Measurements from ENCODE around the gene CD248.
A peak's percentile ranks its signal among the peaks of the same experiment; 100 is the strongest.
"Not testable (repeated sequence)": the region's sequence is repeated elsewhere in the genome, so short reads cannot be mapped to it uniquely, and the experiment has no call there.

CD248 gene, protein sequence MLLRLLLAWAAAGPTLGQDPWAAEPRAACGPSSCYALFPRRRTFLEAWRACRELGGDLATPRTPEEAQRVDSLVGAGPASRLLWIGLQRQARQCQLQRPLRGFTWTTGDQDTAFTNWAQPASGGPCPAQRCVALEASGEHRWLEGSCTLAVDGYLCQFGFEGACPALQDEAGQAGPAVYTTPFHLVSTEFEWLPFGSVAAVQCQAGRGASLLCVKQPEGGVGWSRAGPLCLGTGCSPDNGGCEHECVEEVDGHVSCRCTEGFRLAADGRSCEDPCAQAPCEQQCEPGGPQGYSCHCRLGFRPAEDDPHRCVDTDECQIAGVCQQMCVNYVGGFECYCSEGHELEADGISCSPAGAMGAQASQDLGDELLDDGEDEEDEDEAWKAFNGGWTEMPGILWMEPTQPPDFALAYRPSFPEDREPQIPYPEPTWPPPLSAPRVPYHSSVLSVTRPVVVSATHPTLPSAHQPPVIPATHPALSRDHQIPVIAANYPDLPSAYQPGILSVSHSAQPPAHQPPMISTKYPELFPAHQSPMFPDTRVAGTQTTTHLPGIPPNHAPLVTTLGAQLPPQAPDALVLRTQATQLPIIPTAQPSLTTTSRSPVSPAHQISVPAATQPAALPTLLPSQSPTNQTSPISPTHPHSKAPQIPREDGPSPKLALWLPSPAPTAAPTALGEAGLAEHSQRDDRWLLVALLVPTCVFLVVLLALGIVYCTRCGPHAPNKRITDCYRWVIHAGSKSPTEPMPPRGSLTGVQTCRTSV
- total RNA-seq = 0 to 0.23 (median 0.14) reads per million in 4 donors

DNA sequence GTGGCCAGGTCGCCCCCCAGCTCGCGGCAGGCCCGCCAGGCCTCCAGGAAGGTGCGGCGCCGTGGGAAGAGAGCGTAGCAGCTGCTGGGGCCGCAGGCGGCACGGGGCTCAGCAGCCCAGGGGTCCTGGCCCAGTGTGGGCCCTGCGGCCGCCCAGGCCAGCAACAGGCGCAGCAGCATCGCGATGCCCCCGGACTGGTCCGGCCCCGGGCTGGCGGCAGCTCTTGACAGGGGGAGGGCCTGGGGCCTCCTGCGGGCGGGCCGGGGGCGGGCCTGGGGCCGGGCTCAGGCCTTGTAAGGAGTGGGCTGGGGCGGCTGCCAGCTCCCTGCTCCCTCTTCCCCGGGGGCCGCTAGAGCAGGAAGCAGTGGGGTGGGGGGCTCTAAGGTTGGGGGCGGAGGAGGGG, at the start of gene CD248:
TSS of gene CD248 (minus strand) at position 196 of the 403 bp plus-strand sequence. CDS start at position 179, 17 bp downstream.
- no peak for DNase-seq

DNA sequence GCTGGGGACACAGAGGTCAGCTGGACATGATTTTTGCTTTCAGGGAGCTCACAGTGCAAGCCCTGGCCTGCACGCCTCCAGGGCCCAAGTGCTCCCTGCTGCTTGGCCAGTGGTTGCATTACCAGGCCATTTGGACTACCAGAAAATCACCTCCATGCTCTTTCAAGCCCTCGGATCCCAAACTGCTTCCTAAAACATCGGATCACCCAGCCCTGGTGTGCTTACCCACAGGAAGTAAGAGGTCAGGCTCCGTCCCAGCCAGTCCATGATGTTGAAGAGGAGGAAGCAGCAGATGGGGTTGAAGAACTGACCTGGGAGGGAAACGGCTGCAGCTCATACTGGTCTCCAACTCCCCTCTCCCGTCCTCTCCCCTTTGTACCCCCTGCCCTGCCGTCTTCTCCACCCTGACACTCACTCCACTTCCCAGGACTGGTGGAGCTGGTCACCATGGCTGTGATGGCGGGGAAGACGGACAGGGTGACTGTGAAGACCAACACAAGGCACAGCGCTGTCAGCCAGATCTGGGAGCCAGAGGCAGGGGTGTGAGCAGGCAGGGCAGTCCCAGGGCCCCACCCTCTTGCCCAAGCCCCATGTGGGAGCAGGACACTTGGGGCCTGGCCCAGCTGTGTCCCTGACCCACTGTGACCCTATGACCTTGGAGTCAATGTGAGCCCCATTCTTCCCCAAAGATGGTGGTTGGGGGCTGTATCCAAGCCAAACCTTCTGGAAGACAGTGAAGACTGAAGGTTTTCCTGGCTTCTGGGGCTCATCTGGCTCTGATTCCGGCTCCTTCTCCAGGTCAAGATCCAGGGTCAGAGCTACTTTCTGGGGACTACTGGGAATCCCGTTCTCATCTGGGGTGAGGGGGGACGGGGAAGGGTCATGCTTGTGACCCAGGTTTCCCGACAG, 49.1 kb upstream of the CD248 start:
- DNase-seq = no peak

DNA sequence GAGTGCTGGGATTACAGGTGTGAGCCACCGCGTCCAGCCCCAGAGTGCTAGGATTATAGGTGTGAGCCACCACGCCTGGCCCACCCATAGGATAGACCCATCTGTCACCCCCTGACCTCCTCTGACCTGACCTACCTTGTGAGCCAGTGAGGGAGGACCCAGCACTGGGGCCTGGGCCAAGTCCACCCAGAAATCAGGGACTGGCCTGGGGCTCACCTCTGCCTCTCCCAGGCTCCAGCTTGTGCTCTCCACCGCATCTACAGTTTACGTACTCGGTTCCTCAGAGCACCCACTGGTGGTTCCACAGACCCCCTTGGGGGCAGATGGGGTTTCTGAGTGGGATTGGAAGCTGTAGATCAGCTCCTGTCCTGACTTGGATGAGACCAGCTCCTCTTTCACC, 48.3 kb upstream of the CD248 start:
- DNase-seq = no peak

DNA sequence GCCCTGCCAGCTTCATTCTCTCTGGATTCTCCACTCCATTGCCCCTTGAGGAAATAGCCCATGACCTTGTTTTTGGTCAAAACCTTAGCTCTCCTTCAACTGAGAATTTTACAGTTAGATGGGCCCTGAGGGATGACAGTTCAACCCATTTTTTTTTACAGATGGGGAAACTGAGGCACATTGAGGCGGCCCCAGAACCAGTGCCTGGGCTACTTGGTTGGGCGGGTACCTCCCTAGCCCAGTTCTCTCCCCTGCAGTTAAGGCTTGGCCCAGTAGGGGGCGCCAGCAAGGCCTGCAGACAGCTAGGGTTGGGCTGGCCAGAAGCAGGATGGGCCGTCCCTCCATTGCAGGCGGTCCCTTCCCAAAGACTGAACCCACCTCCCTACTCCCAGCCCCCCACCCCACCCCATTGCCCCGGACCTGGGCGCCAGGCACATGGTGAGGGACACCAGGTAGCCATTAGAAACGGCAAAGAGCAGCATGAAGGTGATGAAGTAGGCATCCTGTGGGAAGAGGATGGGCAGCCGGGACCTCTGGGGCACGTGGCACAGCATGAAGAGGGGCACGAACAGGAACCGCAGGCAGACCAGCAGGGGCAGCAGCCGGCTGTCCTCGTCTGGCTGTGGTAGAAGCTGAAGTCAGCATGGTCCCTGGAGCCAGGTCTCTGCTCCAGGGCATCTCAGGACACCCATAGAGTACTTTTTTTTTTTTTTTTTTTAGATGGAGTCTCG, 47.1 kb upstream of the CD248 start:
- DNase-seq = peak in 4 of 5 donors; percentile 44 to 64 (median 52)

DNA sequence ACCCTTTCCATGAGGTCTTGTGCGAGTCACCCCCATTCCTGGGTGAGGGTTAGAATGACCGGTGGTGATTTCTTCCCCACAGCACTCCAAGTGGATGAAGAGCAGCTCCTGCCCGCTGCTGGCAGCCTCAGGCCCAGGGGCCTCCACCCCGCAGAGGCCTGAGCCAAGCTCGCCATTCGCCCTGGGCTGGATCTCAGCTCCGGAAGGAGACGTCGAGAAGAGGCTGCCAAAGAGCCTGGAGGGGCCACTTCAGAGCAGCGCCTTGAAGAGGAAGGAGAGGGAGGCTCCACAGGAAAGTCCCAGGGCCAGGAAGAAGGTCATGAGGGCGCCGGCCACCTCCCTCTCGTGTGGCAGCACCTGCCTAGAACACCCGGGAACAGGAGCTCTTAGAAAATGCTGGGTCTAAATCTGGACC, 46.4 kb upstream of the CD248 start:
- no peak for DNase-seq

DNA sequence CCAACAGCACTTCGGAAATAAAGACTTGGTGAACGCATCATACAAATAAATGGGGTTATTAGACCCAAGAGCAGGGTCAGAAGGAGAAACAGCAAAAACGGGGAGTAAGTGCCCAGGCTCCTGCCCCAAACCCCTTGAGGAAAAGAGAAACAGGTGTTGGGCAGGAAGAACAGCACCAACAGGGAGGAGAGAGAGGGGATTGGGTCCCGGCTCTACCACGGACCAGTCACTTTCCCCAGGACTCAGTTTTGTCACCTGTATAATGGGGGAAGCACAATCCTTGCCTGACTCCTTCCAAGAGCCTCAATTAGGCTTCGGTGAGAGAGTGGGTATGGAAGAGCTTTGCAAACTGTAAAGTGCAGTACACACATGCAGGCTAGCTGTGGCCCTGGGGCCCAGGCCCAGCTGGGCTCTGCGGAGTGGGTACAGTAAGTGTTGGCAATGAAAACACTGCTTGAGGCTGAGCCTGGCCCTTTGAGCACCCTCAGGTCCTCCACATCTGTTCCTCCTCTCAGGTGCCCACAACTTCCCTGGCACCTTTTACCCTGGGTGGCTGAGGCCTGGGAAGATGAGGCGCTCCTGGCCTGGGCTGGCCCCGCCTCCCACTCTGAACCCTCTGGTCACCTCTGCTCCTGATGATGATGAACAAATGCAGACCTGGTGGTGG, 45.8 kb upstream of the CD248 start:
- DNase-seq = no peak

DNA sequence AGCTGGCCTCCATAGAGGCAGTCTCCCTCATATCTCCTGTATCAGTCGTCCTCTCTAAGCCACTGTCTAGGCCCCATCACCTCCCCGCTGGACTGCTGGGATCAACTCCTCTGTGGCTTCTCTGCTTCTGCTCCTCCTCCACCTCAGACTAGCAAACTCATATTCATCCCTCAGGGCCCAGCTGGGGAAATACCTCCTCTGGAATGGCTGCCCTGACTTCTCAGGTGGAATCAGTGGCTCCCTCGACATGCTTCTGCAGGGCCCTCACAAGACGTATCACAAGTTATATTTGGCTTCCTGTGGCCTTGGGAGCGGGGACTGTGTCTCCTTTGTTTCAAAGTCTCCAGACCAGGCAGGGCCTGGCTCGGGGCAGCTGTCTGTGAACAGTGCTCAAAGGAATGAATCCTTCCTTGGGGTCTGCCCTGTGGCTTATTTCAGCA, 44.7 kb upstream of the CD248 start:
- DNase-seq = no peak

DNA sequence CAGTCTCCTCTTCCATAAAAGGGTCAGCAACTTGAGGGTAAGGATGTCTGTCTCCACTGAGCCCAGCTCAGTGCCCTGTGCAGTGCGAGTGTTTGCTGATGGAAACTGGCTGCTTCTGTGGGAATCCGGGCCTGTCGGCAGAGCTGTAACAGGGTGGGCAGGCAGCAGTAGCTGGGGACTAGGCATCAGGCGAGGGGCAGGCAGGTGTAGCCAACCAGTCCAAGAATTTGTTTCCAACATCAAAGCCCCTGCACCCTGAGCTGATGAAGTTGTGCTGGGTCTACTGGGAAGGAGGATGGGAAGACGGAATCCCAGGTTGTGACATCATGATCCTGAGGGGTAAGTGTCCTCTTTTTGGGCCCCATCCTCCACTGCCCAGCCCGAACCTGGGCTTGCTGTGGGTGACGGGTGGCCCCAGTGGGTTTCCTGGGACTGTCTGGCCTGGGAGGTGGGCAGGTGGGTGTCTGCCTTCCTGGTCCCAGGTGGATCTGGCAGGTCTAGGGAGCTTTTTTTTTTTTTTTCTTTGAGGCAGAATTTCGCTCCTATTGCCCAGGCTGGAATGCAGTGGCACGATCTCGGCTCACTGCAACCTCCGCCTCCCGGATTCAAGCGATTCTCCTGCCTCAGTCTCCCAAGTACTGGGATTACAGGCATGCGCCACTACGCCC, 43.7 kb upstream of the CD248 start:
- no peak for DNase-seq

DNA sequence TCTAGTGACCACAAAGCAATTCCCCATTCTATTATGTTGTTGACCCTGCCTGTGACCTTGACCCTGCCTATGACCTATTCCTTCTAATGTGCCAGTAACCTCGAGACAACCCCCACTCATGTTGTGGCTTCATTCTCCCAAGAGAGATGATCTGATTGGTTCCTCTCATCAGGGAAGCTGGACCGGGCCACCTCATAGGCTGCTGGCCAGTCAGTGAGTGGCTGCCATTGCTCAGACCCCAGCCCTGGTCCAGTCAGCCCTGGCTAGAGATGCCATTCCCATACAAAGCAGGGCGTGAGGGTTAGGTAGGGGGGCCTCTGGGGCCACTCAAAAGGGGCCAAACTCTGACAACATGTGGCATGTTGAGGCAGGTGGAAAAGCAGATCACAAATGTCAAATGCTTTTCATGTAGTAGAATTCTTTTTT, 42.8 kb upstream of the CD248 start:
- DNase-seq = no peak

DNA sequence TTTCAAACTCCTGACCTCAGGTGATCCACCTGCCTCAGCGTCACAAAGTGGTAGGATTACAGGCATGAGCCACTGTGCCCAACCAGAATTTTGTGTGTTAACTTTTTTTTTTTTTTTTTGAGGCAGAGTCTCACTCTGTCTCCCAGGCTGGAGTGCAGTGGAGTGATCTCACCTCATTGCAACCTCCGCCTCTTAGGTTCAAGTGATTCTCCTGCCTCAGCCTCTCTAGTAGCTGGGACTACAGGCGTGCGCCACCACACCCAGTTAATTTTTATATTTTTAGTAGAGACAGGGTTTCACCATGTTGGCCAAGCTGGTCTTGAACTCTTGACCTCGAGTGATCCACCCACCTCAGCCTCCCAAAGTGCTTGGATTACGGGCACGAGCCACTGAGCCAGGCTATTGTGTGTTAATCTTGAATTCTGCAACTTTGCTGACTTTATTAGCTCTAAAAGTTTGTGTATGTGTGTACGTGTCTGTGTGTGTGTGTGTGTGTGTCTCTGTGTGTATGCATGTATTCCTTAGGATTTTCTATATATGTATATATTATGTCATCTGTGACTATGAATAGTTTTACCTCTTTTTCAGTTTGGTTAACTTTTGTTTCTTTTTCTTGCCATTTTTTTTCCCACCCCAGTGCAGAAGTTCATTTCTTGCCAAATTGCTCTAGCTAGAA, 33.9 kb upstream of the CD248 start:
- DNase-seq = not testable (repeated sequence)

DNA sequence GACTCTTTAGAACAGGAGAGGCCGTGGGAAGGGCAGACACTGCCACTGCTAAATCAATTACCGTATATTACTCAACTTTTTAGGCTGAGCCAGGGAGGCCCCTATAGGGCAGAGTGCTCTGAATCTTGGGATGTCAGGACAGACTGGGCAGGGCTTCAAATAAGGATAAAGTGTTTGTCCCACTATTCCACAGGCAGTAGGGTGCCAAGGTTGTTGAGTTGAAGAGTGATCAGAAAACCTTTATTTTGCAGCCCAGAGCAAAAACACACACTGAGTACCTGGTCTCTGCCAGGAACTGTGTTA, 32.2 kb upstream of the CD248 start:
- DNase-seq = no peak

DNA sequence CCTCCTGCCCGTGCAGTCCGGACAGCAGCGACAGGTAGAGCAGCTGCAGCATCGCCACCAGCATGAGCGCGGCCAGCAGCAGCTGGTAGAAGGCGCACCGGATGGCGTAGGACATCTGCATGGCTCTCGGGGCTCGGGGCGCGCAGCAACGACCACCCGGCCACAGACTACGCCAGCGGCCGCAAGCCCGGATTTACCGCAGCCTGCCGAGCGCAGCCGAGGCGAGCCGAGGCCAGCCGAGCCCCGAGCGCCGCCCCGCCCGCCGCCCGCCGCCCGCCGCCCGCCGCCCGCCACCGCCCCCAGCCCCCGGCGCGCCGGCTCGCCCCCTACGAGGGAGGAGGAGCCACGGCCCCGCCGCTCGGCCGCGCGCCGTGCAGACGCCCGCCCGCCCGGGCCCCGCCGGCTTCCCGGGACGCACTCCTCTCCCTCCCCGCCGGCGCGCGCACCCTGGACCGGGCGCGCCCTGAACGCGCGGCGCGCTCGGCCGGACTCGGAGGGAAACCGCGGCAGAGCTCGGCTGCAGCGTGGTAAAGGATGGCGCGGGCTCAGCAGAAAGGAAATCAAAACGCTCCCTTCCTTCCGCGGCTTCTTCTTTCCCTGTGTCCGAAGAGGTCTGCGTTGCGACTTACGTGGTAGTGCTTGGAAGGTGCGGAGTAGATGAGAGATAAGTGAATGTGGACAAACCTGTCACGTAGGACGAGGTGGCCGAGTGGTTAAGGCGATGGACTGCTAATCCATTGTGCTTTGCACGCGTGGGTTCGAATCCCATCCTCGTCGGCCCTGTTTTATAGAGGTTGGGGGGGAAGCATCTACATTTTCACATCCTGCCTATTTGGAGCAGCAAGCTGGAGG, 30.8 kb upstream of the CD248 start, which contains the start of gene B4GAT1:
TSS of gene B4GAT1 (minus strand) at position 205 of the 852 bp plus-strand sequence. CDS start at position 121, 84 bp downstream.
- DNase-seq = peak; percentile 33 to 88 (median 70)

DNA sequence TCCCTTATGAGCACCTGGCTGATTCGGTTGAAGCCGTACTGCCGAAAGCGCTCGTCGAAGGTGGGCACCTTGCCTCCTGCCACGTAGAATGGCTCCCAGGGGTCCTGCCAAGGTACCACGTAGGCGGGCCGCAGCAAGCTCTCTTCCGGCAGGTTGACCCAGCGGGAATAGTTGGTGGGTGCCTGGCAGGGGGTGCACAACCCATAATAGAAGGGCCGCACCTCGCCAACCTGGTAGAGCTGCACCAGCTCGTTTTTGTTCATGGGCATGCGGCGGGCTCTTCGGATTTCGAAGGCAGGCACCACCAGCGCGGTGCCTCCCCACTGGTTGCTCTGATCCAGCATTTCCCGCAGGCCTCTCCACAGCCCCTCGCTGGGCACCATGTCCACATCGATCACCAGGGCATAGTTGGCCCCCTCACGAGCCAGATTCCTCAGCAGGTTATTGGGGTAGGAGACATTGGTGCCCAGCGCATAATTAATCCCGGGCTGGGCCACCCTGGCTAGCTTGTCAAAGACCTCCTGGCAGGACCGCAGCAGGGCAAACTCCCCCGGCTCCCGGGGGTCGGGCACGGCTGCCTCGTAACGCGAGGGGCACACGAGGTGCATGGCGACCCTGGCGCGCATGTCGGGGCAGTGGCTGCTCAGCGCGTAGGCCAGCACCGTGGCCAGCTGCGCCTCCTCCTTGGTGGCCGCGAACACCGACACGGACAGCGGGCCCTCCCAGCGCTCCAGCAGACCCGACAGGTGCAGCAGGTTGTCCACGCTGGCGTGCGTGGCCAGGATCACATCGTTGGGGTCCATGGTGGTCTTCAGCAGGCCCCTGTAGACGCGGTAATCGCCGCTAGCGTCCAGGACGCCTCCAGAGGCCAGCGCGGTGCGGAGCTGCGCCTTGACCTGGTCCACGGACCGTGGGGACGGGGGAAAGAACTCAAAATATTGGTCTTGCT, 29.9 kb upstream of the CD248 start:
- DNase-seq = no peak

DNA sequence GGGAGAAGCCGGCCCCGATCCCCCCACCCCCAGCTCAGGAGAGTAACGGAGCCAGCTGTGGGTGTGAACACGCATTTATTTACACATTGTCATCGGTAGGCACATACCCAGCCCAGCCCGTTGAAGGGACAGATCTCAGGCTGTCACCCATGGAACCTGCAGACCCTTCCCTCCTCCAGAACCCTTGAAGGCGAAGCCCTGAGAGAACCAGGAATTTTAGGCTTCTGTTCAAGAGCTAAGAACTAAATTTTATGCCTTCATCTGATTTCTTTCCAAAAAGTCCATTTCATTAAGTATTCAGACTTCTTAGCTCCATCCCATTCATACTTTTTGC, 28.4 kb upstream of the CD248 start:
- no peak for DNase-seq

DNA sequence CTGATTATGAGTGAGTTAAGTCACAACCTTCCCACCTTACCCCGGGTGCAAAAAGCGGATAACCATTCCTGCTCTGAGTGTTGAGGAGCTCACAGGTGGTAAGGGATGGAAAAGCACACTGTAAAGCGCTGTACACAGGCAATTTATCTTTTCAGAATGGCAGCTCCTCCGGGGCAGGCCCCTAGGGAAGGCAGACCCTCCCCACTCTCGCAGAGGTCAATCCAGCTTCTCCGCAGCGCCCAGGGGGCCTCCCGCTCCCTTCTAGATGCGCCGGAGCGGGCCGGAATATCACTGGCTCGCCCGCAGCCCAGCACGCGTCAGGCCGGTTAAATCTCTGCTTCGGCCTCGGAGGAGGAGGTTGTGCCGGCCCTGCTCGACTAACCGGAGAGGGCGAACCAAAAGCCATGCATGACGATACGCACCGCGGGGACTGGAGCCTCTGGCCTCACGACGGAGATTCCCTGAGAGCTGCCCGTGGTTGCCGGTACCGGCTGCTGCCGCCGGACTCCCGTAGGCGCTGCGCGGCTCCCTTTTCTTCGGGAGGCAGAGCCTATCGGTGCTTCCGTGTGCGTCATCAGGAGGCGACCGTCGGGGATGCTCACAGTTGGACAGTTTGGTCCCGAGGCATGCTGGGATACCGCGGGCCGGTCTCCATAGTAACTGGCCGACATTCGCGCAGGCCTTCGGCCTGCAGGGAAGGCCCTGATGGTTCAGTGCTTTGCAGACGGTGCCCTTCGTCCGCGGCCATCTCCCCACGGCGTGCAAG, 27.9 kb upstream of the CD248 start, which contains the start of gene BRMS1:
TSS of gene BRMS1 (minus strand) at position 555 of the 766 bp plus-strand sequence. CDS start 2,870 bp downstream, outside the sequence.
- DNase-seq = peak; percentile 88 to 97 (median 93)

DNA sequence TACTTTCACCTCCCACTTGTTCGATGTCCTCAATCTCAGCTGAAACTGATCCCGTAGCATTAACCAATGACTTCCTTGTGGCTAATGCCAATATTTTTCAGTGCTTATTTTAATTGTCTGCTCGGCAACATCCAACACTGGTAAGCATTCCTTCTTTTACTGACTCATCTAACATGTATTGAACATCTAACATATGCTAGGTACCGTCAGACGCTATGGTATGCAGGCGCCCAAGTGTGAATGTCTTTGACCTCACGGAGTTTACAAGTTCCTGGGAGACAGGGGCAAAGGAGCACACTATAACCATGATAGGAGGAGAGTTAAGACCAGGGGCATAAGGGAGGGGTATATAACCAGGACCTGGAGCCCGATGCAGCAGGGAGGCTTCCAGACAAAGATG, 26.3 kb upstream of the CD248 start:
- DNase-seq = no peak

DNA sequence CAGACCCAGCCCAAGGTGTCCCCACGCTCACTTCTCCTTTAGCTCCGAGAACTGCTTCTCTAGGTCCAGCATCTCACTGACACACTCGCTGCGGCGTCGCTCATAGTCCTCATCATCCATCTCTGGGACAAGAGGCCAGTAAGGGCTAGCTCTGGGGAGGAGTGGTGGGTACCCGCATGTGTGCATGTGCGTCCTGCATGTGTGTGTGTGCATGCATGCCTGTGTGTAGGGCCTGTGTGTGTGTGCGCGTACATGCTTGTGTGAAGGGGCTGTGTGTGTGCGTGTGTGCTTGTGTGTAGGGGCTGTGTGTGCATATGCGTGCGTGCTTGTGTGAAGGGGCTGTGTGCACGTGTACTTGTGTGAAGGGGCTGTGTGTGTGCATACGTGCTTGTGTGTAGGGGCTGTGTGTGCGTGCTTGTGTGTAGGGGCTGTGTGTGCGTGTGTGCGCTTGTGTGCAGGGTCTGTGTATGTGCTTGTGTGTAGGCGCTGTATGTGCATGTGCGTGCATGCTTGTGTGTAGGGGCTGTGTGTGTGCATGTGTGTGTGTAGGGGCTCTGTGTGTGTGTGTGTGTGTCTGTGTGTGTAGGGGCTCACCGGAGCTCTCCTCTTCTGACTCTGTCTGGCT, 24.8 kb upstream of the CD248 start:
- DNase-seq = no peak
